GM18907 (cell line): ENCODE data around the gene USP34.

Source experiments
- ATAC-seq: cut with Tn5 transposase; IDR thresholded peaks from one replicate; pipeline ENCODE4 v1.9.1; 2021; ENCODE audit warnings: mild to moderate bottlenecking, moderate library complexity; ENCODE audit not compliant: unreplicated experiment

Gene USP34

DNA sequence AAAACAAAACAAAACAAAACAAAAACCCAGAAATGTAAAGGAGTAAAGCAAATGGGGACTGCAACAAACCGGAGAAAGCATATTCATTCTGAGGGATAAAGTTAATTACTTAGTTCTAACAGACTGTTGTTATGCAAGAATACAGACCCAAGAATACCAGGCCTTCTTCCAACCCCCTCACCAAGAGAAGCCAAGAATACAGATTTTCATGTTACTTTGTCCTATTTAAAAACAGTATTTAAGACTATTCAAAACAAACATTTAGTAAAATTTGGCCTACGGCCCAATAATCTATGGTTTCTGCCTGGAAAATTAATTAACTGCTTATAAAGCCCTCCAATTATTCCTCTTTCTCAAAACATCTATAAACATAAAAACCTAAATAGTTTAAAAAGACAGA is 91.4 kb downstream of the USP34 start:
- ATAC-seq = no peak

DNA sequence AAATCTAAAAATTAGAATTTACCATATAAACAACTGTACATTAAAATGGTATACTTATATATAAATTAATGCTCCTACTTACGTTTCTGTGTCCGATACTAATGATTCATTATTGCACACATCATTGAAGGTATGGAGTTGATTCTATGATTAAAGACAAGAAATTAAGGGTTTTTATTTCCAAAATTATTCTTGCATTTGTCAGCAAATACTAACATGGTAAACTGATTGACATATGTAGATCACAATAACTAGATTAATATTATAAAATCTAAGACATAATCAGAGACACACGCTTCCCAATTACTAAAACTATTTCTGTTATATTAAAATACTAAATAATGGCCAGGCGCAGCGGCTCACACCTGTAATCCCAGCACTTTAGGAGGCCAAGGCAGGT is 92.6 kb downstream of the USP34 start:
- ATAC-seq = no peak

DNA sequence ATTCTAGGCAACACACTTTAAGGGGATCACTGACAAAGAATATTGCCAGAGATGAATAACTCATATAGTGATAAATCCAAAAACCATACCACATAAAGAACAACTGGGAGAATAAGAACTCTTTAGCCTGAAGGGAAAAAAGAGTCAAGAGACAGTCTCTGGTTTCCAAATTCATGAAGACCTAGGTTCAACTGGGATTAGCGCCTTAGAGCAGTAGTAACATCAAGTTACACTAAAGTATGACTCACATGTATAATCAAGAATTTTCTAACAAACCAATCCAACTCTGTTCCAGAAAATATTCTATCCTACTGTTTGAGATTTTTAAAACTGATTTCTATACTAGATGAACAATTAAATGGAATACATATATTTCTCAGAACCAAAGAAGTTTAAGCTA is 93.8 kb downstream of the USP34 start:
- no peak for ATAC-seq

DNA sequence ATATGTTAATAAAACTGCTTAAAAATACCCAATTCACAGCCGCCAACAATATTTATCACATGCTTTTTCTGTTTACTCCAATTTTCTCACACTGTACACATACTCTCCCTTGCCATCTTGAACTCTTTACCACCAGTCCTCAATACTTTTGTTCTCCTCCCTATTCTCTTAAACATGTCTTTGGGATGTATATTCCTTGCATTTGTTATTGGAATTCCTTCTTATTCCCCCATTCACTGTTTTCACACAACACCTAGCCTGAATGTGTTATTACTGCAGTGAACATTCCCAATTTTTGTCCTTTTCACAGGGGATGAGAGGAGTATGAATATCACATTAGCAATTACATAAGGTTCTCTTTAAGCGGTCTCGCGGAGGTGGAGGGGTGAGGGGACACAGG is 94.7 kb downstream of the USP34 start:
- ATAC-seq = no peak

DNA sequence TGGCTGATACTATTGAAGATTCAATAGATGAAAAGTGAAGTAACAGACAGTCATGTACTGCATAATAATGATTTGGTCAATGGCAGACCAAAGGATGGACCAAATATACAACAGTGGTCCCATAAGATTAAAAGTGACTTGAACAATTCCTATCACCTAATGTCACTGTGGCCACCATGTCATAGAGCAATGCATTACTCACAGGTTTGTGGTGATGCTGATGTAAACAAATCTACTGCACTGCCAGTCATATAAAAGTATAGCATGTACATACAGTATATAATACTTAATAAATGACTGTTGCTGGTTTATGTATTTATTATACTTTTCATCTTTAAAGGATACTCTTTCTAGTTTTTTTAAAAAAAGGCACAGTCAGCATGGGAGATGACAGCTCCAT is 99.9 kb downstream of the USP34 start:
- no peak for ATAC-seq

DNA sequence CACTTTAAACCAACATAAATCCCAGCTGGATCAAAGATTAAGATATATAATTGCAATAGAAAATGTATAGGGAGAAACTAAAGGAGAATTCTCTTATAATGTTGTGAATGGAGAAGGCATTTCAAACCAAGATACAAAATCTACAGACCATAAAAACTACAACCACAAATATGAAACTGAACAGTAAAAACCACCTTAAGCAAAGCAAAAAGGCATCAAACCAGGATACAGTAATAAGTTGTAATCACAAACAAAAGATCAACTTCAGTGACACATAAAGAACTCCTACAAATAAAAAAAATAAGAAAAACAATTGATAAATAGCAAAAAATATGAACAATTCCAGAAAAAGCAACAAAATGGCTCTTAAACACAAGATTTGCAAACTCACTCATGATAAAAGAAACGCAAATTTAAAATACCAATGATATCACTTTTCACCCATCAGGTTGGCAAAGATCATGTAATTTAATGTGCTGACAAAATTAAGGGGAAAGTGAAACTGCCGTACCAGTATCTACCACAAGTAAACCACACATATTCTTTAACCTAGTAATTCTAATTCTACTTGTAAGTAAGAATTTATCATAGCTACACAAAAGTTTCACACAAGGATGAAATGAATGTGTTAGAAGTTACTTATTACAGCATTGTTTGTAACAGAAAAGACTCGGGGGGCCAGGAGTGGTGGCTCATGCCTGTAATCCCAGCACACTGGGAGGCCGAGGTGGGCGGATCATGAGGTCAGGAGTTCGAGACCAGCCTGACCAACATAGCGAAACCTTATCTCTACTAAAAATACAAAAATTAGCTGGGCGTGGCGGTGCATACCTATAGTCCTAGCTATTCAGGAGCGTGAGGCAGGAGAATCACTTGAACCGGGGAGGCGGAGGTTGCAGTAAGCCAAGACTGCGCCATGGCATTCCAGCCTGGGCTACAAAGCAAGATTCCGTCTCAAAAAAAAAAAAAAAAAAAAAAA is 101.9 kb downstream of the USP34 start:
- no peak for ATAC-seq

DNA sequence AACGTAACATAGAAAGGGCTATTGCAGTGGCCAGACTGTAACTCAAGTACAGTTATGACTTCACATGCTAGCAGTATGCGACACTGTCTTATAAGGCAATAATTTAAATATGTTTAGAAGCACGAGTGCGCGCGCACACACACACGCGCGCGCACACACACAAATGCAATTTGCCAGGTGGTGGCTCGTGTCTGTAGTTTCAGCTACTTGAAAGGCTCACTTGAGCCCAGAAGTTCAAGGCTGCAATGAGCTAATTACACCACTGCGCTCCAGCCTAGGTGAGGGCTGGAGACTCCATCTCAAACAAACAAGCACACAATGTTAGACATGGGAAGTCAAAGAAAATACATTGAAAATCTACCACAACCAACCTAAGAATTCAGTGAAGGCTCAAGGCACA is 103.7 kb downstream of the USP34 start:
- ATAC-seq = no peak

DNA sequence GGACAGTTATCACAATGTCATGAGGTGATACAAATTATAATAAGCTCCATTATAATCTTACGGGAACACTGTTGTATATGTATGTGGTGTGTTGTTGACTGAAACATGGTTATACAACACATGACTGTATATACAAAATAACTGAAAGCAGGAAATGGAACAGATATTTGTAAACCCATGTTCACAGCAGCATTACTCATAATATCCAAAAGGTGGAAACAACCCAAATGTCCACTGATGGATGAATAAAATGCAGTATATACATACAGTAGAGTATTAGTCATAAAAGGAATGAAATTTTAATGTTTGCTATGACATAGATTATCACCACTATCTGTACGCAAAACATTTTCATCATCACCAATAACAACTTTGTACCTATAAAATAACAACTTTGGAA is 107.3 kb downstream of the USP34 start:
- ATAC-seq = no peak

DNA sequence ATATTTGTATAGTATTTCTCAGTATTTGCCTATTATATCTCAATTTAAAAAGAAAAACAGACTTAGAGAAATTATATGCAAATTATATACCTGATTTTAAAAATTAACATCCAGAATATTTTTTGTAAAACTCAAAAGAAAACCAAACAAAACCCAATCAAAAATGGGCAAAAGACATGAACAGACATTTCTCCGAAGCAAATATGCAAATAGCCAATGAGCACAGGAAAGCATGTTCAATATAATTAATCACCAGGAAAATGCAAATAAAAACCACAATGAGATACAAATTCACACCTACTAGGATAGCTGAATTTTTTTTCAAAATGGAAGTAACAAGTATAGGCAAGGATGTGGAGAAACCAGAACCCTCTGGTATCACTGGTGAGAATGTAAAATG is 108.0 kb downstream of the USP34 start:
- ATAC-seq = no peak

DNA sequence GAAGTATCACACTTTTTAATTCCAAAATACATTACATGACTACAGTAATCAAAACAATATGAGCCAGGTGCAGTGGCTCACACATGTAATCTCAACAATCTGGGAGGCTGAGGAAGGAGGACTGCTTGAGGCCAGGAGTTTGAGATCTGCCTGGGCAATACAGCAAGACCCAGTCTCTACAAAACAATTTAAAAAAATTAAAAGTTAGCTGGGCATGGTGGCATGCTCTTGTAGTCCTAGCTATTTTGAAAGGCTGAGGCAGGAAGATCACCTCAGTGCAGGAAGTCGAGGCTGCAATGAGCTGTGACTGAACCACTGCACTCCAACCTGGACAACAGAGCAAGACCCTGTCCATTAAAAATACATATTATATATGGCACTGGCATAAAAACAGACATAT is 109.8 kb downstream of the USP34 start:
- ATAC-seq = no peak

DNA sequence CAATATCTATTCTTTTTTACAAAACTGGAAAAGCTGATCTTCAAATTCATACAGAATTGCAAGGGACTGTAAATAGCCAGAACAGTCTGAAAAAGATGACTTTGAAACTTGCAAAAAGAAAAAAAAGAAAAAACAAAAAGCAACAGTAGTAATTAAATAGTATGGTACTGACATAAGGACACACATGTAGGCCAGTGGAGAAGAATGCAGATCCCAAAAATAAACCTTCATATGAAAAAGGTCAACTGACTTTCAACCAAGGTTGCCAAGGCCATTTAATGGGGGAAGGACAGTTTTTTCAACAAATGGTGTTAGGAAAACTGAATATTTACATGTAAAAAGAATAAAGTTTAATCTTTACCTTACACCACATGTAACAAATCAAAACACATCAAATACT is 111.8 kb downstream of the USP34 start:
- no peak for ATAC-seq

DNA sequence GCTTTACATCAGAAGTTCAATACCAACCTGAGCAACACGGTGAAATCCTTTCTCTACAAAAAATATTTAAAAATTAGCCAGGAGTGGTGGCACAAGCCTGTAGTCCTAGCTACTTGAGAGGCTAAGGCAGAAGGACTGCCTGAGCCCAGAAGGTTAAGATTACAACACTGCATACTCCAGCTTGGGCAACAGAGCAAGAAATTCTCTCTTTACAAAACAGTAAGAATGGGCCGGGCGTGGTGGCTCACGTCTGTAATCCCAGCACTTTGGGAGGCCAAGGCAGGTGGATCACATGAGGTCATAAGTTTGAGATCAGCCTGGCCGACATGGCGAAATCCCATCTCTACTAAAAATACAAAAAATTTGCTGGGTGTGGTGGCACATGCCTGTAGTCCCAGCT is 113.2 kb downstream of the USP34 start:
- ATAC-seq = no peak

DNA sequence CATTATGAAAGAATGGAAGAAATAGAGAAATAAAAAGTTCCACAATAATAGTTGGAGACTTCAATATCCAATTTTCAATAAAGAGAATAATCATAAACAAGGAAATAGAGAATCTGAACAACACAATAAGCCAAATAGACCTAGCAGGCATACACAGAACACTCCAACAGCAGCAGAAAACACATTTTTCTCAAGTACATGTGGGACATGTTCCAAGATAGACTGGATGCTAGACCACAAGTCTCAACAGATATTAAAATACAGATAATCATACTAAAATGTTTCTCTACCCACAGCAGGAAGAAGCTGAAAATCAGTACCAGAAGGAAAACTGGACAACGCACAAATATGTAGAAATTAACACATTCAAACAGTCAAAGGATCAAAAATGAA is 113.9 kb downstream of the USP34 start:
- ATAC-seq = no peak

DNA sequence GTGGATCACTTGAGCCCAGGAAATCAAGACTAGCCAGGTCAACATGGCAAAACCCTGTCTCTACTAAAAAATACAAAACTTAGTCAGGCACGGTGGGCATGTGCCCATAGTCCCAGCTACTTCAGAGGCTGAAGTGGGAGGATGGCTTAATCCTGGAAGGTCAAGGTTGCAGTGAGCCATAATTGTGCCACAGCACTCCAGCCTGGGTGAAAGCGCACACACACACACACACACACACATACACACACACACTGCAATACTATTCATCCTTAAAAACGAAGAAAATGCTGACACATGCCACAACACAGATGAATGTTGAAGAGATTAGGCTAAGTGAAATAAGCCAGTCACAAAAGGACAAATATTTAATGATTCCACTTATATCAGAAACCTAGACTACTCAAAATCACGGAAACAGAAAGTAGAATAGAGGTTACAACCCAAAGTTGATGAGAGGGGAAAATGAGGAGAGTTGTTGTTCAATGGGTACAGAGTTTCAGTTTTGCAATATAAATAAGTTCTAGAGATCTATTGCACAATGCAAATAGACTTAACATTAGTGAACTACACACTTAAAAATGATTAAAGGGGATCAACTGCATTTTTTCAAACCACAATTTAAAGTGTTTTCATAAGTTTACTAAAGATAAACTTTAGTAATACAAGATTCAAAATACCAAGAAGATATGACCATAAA is 114.5 kb downstream of the USP34 start:
- no peak for ATAC-seq

DNA sequence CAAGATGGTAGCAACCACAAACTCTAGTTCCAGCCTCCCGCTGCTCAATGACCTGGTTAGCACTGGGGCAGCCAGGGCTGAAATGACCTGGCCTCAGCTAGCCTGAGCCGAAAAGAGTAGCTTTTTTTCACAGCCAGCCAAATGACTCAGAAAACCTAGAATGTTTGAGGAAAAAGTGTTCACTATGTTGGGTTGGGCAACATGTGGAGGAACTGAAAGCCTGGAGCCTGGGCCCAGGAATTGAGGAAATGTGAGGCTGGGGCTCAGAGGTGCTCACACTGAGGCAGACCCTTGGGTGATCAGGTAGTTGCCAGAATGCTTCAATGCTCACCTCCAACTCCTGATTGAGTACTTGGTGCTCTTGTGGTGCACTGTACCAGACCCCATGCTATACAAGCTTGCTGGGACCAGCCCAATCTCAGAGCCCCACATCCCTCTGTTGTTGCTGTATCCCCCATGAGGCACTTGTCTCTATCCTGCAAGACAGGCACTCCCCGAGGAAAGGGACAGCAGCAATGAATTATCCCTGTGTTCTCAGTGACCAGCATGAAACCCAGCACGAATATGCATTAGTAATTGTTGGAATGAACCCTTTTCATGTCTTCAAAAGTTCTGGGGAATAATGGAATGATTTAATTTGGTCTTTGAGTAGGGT is 116.2 kb downstream of the USP34 start:
- ATAC-seq = no peak

DNA sequence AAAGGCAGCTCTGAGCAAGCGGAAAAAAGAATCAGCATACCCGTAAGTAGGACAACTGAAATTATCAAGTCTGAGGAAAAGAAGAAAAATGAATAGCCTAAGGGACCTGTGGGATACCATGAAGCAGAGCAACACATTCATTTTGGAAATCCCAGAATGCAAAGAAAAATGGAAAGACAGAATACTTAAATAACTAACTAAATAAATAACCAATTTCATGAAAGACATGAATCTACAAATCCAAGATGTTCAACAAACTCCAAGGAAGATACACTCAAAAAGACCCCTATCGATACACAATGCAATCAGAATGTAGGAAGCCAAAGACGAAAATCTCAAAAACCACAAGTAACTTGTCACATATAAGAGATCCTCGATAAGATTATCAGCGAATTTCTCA is 117.0 kb downstream of the USP34 start:
- no peak for ATAC-seq

DNA sequence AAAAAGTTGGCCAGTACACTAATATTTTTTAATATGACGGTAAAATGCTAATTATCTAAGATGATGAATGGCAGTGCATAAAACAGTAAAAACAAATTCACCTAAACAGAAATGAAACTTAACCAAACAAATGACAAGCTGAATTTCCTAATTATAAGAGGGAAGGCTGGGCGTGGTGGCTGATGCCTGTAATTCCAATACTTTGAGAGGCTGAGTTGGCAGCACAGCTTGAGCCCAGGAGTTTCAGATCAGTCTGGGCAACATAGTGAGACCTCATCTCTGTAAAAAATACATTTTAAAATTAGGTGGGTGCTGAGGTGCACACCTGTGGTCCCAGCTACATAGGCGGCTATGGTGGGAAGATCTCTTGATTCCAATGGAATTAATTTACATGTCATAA is 120.1 kb downstream of the USP34 start:
- no peak for ATAC-seq

DNA sequence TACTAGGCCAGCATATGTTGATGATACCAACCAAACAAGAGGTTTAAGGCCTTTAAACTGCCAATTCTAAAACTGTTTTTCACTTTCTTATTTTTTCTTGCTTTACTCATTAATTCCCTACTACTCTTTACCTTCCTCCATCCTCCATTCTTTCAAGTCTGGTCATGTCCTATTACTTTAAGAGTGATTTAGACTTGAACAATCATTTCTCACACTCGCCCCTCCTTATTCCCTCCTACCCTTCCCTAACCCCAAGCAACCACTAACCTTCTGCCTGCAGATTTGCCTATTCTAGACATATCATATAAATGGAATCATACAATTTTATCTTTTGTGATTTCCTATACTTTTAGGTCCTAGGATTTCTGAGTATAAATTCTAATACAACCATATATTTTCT is 127.7 kb downstream of the USP34 start:
- no peak for ATAC-seq

DNA sequence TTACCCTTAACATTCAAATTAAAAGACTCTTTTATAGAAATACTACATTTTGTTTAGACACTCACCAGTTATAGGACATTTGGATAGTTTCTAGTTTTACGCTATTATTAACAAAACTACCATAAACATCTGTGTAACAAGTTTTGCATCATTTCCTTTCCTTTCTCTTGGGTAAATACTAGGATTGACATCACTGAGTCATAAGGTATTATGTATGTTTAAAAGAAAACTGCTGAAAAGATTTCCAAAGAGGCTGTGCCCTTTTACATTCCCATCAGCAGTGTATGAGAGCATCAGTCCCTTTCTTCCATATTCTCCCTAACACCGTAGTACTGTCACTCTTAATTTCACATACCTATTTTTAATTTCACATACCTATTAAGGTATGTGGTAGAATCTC is 130.6 kb downstream of the USP34 start:
- no peak for ATAC-seq

DNA sequence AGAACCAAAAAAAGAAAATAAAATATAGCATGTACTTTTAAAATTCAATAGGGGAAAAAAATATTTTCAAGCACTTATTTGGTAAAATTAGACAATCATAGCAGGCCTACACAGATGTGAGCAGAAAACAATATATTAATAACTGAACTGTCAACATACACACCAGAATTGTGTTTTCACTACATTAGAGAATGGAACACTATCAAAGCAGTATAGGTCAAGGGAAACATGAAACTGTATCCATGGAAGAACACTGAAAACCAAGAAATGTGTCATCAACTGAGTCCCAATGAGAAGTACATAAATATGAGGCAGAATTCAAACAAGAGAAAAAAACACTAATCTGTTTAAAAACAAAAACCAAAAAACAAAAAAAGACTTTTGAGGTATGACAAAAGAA is 132.4 kb downstream of the USP34 start:
- no peak for ATAC-seq

DNA sequence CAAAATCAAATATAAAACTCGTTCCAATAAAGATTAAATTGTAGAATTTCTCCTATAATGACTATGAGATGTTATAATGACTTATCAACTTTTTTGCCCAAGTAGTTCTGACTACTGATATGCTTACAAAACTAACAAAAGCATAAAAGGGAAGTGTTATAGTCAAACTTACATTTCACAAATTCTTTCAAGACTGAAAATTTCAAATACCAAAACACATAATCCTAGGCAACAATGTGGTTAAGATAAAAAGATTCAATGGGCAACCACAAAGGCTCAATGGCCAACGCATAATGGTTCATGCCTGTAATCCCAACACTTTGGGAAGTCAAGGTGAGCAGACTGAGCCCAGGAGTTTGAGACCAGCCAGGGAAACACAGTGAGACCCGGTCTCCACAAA is 135.7 kb downstream of the USP34 start:
- no peak for ATAC-seq

DNA sequence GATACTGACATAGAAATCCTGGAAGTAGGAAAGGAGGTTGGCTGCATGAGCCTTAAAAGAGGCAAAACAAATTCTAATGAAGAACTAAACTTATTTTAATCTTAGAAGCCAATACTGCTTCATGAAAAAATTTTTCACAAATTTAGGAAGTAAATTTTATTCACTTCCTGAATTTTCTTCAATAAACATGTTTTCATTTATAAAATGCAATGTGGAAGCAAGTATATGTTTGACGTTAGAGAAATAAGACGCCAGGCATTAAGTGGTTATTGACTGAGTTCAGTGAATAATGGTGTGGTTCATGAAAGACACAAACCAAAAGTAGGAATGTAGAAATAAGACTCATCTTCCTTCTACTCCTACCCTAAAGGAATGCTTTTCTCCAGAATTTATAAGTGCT is 136.4 kb downstream of the USP34 start:
- no peak for ATAC-seq
